HK-2 (cell line): ENCODE results near the gene RHBDD1.
A peak's percentile ranks its signal among the peaks of the same experiment; 100 is the strongest.
"Not testable (repeated sequence)": the region's sequence is repeated elsewhere in the genome, so short reads cannot be mapped to it uniquely, and the experiment has no call there.

Experiments
- DNase-seq: peaks from one replicate; pipeline ENCODE4 v3.0.0-alpha.2; 2018; ENCODE audit not compliant: unreplicated experiment

Gene RHBDD1

DNA sequence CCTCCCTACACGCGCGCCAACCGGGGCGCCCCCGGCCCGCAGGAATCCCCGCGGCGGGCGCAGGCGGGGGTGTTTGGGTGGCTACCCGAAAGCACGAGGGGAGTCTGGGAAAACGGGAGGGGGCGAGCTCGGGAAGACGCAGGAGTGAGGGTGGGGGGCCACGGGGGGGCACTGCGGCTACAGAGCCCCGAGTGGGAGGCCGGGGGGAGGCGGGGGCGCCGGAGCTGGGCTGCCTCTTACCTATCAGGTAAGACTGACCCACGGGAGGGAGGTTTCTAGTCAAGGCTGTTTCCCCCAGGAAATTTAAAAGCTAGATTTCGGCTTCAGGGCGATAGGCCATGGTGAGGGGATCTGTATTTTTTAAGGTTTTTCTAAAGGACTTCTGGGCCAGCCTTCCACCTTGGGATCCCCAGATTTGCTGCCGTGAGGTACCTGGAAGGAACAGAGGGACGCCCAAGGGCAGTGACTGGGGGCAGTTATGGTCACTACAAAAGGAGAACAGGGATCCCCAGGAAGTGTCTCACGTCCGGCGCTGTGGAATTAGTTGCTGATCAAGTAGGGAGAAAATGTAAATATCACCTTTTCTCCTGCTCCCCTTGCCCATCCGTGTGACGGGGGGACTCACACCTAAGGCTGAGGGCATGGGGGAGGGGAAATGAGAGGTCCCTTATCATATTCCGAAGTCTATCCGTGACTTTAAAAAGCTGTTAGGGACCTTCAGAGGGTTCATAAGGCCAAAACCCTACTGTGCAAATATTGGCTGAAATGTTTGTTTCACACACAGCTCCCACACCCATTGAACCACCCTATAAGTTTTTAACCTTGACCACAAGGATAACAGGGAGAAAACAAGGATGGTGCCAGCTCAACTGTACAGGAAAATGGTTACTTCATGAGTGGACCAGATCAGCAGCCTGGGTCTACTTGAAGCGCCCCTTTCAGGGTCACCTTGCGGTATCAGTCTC, 35.6 kb upstream of the RHBDD1 start:
- DNase-seq = peak; percentile 51

DNA sequence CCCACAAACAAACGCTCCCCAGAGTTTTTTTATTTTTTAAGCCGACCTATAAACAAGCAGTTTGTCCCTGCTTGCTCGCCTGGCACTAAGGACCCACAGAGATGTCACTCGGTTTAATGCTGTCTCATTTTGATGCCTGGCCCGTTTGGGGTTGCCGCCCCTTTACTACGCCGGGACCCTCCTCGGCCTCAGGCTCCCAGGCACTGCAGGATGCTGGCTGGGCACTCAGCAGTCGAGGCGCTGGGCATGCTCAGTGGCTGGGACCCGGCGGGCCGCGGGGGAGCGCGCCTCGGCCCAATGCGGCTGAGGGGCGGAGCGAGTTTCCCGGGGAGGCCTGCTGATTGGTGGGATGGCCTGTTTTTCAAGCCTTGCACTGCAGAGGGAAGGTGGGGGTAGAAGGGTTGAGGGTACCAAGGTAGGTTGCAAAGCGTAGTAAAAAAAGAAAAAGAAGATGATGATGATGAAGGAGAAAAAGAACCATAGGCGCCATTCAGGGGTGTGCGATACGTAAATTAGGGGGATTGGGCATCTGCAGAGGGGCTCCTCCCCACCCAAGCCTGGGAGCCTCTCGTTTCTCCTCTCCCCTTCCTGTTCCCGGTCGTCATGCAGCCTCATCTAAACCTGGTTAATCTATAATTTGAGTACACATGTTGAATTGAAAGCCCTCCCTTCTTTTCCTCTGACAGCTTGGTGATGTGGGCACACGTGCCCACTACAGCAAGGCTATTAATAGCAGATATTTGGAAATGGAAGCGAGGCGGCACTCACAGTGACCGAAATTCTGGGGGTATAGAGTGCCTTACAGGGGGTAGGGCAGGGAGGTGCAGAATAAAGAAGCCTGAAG, 34.7 kb upstream of the RHBDD1 start:
- DNase-seq = peak; percentile 98

DNA sequence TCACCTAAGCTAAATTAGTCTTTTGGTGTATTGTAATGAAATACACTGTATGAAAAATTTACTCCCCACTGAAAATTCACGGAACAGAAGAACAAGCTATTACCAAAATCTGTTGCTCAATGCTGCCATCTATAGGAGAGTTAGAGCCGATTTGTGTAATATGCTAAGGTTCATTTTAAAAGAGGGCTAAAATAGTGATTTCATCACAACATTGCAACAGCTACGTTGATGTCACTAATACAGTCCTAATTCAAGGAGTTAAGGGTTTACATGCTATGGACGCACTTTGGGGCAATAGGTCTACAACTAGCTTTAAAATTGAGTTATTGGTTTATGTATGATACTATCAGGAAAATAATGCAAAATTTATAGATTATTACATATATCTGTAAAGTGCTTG, 33.3 kb upstream of the RHBDD1 start:
- no peak for DNase-seq

DNA sequence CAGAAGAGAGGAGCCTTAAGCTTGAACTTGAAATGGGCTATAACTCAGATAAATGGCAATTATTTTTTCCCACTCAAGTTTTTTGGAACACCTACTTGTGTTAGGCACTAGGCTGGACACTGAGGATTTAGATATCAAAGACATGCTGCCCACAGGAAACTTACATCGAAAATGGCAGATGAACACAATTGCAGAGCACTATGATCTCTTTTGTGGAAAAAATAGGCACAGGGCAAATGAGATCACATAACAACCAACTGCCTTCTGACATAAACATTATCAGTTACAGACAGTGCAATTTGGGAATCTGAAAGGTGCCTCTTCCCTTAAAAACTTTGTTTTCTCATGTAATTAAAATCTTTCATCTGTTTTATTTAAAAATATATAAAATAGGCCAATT, 32.4 kb upstream of the RHBDD1 start:
- no peak for DNase-seq

- no peak for DNase-seq
These were observed 22.6 kb upstream of the RHBDD1 start for GRCh38 chr2:226813148-226813701.

GRCh38 chr2:226818930-226819329, 16.9 kb upstream of the RHBDD1 start:
- DNase-seq = no peak

- no peak for DNase-seq
These were observed 10.8 kb upstream of the RHBDD1 start for GRCh38 chr2:226825056-226825455.

DNA sequence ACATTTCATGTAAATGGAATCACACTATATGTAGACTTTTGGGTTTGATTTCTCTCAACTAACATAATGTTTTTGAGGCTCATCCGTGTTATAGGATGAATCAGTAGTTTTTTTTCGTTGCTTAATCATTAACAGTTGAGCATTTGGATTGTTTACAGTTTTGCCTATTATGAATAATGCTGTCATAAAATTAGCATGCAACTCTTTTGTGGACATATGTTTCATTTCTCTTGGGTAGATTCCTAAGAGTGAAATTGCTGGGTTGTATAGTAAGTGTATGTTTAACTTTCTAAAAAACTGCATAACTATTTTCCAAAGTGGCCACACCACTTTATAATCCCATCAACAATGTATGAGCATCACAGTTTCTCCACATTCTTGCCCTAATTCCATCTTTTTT, 7.7 kb upstream of the RHBDD1 start:
- no peak for DNase-seq

GRCh38 chr2:226829721-226830631, 5.9 kb upstream of the RHBDD1 start:
- no peak for DNase-seq

GRCh38 chr2:226831266-226831665, 4.6 kb upstream of the RHBDD1 start:
- no peak for DNase-seq

- no peak for DNase-seq
These were observed 3.8 kb upstream of the RHBDD1 start for GRCh38 chr2:226832061-226832460.

DNA sequence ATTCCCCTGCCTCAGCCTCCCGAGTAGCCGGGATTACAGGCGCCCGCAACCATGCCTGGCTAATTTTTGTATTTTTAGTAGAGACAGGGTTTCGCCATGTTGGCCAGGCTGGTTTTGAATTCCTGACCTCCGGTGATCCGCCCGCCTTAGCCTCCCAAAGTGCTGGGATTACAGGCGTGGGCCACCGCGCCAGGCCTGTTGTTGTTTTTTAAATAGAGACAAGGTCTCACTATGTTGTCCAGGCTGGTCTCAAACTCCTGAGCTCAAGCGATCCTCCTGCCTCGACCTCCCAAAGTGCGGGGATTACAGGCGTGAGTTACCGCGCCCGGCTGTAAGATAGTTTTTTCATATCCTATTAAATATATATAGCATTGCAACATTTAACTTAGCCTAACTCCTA, 974 bp upstream of the RHBDD1 start:
- not testable (repeated sequence) for DNase-seq

- DNase-seq = peak; percentile 73
These were observed 446 bp upstream of the RHBDD1 start for GRCh38 chr2:226835420-226835795.

- DNase-seq = no peak
These were observed 663 bp downstream of the RHBDD1 start for GRCh38 chr2:226836548-226836885.

DNA sequence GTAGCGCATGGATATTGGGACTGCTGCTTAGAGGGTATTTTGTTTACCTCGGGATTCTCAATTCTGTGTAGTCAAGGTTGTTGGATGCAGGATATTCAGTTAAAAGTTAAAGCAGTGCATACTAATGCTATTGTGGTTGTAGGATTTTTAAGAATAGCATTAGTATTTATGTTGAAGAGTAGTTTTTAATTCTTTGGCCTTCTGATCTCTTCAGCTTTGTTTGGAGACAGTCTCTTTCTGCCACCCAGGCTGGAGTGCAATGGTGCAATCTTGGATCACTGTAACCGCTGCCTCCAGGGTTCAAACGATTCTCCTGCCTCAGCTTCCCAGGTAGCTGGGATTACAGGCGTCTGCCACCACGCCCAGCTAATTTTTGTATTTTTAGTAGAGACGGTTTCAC, 1.5 kb downstream of the RHBDD1 start:
- no peak for DNase-seq

DNA sequence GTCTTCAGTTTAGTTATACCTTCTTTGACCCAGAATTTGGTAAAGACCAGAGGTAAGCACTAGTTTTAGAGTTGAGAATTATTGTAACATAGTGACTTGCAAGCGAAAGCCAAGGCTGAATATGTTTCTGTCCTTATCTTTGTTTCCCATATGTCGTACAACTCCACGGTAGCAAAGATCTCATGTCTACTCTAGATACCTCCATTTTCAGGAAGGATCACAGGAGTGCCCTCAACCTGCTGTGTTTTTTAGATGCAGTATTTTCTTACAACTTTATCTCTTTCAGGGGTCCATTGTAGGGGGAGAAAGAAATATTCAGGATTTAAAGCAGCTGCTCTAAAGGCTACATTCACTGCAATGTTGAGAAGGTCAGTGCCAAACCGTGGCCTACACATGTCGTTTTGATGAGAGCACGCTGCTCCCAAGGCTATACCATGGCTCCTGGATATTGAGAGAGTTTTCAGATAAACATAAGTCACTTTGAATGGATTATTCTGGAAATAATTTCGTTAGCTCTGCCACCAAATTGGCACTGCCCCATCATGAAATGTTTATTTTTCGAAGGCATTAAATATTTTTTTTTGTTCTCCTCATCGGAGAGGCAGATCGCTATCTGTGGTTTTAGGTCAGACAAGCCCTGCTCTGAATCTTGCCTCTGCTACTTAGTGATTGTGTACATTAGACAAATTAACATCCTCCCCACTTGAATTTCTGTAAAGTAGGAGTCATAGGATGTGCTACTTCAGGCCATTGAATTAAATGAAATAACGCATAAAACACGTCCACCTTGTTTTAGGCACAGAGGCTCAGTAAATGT, 2.1 kb downstream of the RHBDD1 start:
- no peak for DNase-seq

DNA sequence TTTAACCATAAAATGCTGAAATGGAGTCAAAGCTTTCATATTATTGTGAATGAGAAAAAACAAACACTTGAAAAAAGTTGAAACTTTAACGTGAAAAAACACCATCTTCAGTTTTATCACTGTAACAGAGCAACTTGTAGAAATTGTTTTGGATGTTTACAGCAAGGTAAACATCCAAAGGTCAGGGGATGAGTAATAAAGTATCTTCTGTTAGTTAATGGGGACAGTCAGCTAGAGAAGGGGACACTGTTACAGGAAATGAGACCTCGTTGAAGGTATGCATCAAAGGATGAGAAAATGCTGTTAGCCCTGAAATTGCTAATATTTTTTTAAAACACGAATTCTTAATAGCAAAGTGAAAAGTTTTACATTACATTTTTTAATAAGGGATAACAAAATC, 2.9 kb downstream of the RHBDD1 start:
- no peak for DNase-seq

DNA sequence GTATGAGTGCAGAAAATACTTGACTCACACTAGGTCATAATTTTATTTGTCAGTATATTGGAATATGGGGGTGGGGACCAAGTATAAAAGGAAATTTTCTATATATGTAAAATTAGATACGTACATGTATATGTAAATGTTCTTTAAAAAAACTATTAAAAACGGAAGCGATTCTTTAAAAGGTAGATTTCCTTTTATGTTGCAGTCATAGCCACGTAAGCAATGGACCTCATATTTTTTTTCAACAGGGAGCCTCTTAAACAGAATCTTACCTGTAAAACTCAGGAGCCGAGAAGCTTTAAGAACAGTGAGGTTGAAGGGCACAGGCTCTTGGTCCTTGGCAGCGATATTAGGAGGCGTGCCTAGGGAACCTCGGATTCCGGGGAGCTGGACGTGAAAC, 3.3 kb downstream of the RHBDD1 start:
- DNase-seq = no peak

- DNase-seq = no peak
These were observed 4.1 kb downstream of the RHBDD1 start for GRCh38 chr2:226839951-226840350.

GRCh38 chr2:226843001-226843400, 7.1 kb downstream of the RHBDD1 start:
- not testable (repeated sequence) for DNase-seq
